CD4-positive, alpha-beta T cell treated with Interleukin-15 for 4 hours (primary cell): ENCODE measurements around the gene BFSP2.
"Not testable (repeated sequence)": the region's sequence is repeated elsewhere in the genome, so short reads cannot be mapped to it uniquely, and the experiment has no call there.

Source experiments
- DNase-seq: peaks from one replicate; pipeline ENCODE4 v3.0.0-alpha.2; 2020; ENCODE audit warnings: low spot score

The BFSP2 gene

GRCh38 chr3:133520286-133520685, 120.4 kb downstream of the BFSP2 start:
- no peak for DNase-seq

DNA sequence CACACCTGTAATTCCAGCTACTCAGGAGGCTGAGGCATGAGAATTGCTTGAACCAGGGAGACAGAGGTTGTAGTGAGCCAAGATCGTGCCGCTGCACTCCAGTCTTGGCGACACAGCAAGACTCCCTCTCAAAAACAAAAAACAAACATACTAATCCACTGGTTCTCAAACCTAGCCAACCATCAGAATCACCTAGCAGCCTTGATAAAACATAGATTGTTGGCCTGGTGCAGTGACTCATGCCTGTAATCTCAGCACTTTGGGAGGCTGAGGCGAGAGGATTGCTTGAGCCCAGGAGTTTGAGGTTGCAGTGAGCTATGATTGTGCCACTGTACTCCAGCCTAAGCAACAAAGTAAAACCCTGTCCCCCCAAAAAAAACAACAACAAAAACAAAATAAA, 121.1 kb downstream of the BFSP2 start:
- DNase-seq: not testable (repeated sequence)

GRCh38 chr3:133521946-133522345, 122.1 kb downstream of the BFSP2 start:
- DNase-seq: no peak

GRCh38 chr3:133523758-133524157, 123.9 kb downstream of the BFSP2 start:
- DNase-seq: not testable (repeated sequence)
